WTC11 (cell line): Measurements from ENCODE around the gene ZKSCAN3.

Source experiments
- CREB1 ChIP-seq: sonication (generic); formaldehyde crosslinking; IDR thresholded peaks from 2 replicates; pipeline ENCODE4 v1.8.0; 2023; ENCODE audit warnings: mild to moderate bottlenecking, missing genetic modification reagents
- CTCF ChIP-seq: fragments of 200-600 bp; IDR thresholded peaks from 2 replicates; pipeline ENCODE4 v1.8.0; 2022; ENCODE audit warnings: antibody characterized with exemption
- E2F1 ChIP-seq: sonication (generic); formaldehyde crosslinking; IDR thresholded peaks from 2 replicates; pipeline ENCODE4 v1.8.0; 2022; ENCODE audit warnings: mild to moderate bottlenecking, missing genetic modification reagents
- E2F4 ChIP-seq: sonication (generic); formaldehyde crosslinking; IDR thresholded peaks from 2 replicates; pipeline ENCODE4 v1.8.1; 2022; ENCODE audit warnings: low read depth, mild to moderate bottlenecking, moderate library complexity, missing genetic modification reagents, borderline replicate concordance
- FOXK1 ChIP-seq: sonication (generic); formaldehyde crosslinking; IDR thresholded peaks from 2 replicates; pipeline ENCODE4 v1.8.0; 2022; ENCODE audit warnings: mild to moderate bottlenecking, moderate library complexity, missing genetic modification reagents
- IRF1 ChIP-seq: sonication (generic); formaldehyde crosslinking; IDR thresholded peaks from 2 replicates; pipeline ENCODE4 v1.8.0; 2023; ENCODE audit warnings: missing genetic modification reagents
- JUN ChIP-seq: sonication (generic); formaldehyde crosslinking; IDR thresholded peaks from 2 replicates; pipeline ENCODE4 v1.8.0; 2023; ENCODE audit warnings: mild to moderate bottlenecking, missing genetic modification reagents
- SOX15 ChIP-seq: fragments of 250-450 bp; sonication (Bioruptor Pico); IDR thresholded peaks from 2 replicates; pipeline ENCODE4 v1.9.0; 2021; ENCODE audit warnings: mild to moderate bottlenecking
- TCF7 ChIP-seq: sonication (generic); formaldehyde crosslinking; IDR thresholded peaks from 2 replicates; pipeline ENCODE4 v1.8.0; 2022; ENCODE audit warnings: mild to moderate bottlenecking, low read depth, missing genetic modification reagents, moderate library complexity
- ZNF263 ChIP-seq: sonication (generic); formaldehyde crosslinking; IDR thresholded peaks from 2 replicates; pipeline ENCODE4 v1.8.1; 2022; ENCODE audit warnings: low read depth, mild to moderate bottlenecking, moderate library complexity, missing genetic modification reagents

DNA sequence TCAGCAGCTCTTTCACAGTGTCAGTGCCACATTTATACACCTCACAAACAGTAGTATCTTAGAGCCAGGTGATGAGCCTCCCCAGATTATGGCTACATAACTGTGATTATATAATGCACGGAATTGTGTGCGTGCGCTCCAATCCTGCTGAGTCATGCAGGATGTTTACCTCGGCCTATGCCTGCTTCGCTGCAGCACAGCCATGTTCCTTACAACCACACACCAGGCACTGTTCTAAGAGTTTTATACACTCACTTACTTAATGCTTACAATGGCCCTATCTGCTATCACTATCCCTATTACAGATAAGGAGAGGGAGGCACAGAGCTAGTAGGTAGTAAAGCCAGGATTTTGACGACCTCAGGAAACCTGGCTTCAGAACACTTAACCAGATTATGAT, 7.3 kb downstream of the ZKSCAN3 start:
- TF ChIP-seq JUN (CRISPR knock-in tag): no peak
- TF ChIP-seq E2F4 (CRISPR knock-in tag): no peak
- TF ChIP-seq CTCF: no peak
- TF ChIP-seq TCF7 (CRISPR knock-in tag): no peak
- TF ChIP-seq CREB1 (CRISPR knock-in tag): no peak
- TF ChIP-seq FOXK1 (CRISPR knock-in tag): no peak
- TF ChIP-seq IRF1: no peak
- no peak for TF ChIP-seq E2F1 (CRISPR knock-in tag)
- no peak for TF ChIP-seq SOX15 (CRISPR knock-in tag)
- no peak for TF ChIP-seq ZNF263 (CRISPR knock-in tag)
